HCT116 (cell line): ENCODE measurements around the gene TMPRSS13. TPM values are rescaled to one million over a fixed set of nuclear protein-coding genes. Genes with fewer than 3 reads are reported as not detected.

Experiments used
- ATAC-seq: fragments of 200-7000 bp; cut with Tn5 transposase; 2 replicates; pipeline ENCODE4 v1.9.1; 2020; ENCODE audit warnings: mild to moderate bottlenecking, moderate library complexity
- BruUV-seq: library from RNA; stranded (reverse); fragments of 400-500 nt; replicated peaks from 2 replicates; lab custom pipeline; 2021; lab: Mats Ljungman, UMichigan
- CTCF ChIA-PET: fragments of 300-600 bp; sonication (Branson Sonifier 250); formaldehyde crosslinking; loops from one replicate; lab custom pipeline; 2021; ENCODE audit warnings: antibody characterized with exemption; lab: Charles Lee
- POLR2A ChIA-PET: fragments of 300-600, 350-600 bp; sonication (Branson Sonifier 250); formaldehyde crosslinking; loops from one replicate; lab custom pipeline; 2021; ENCODE audit warnings: antibody characterized with exemption; lab: Charles Lee
- RAD21 ChIA-PET, 2 experiments: fragments of 300-600 bp; sonication (Branson Sonifier 250); formaldehyde crosslinking; loops; one replicate each; lab custom pipeline; 2023; ENCODE audit warnings: low total read pairs in 2 of 2; ENCODE audit not compliant: uncharacterized antibody in 2 of 2, unreplicated experiment in 2 of 2, low non-redundant PET in 1 of 2; lab: Charles Lee
- DNase-seq: peaks from one replicate; pipeline ENCODE4 v3.0.0-alpha.2; 2010; ENCODE audit warnings: low read depth, low spot score
- H2AFZ ChIP-seq: fragments of 200-600 bp; shearing (Covaris generic), sonication (generic); 2 replicates; pipeline ENCODE4 v1.6.1; 2017; ENCODE audit warnings: low read depth, mixed run types, mixed read lengths, antibody characterized with exemption, low read length; ENCODE audit not compliant: poor library complexity, severe bottlenecking
- H3K27ac ChIP-seq: 2 replicates; pipeline ENCODE4 v1.5.1; 2012; ENCODE audit warnings: low read depth, low read length
- H3K27me3 ChIP-seq: fragments of 200-600 bp; sonication (generic); 2 replicates; pipeline ENCODE4 v1.6.1; 2016; ENCODE audit warnings: mixed run types, low read length, mixed read lengths; ENCODE audit not compliant: insufficient read depth
- H3K36me3 ChIP-seq, 2 experiments: fragments of 200-500 bp in 1 of 2; fragments of 200-600 bp in 1 of 2; sonication (Bioruptor generic) in 1 of 2; sonication (generic) in 1 of 2; 2 replicates each; pipeline versions ENCODE4 v1.5.1 to v1.6.1; 2014 to 2016; ENCODE audit warnings: low read length in 2 of 2, inconsistent platforms in 1 of 2, mixed read lengths in 1 of 2, mixed run types in 1 of 2; ENCODE audit not compliant: insufficient read depth in 2 of 2, control insufficient read depth in 1 of 2
- H3K4me1 ChIP-seq, 2 experiments: fragments of 200-600 bp in 1 of 2; sonication (generic) in 1 of 2; 2 replicates each; pipeline versions ENCODE4 v1.5.1 to v1.6.1; 2012 to 2017; ENCODE audit warnings: low read length in 2 of 2, inconsistent platforms in 1 of 2, mild to moderate bottlenecking in 1 of 2, mixed read lengths in 1 of 2, mixed run types in 1 of 2, moderate library complexity in 1 of 2; ENCODE audit not compliant: insufficient read depth in 2 of 2, control insufficient read depth in 1 of 2
- H3K4me2 ChIP-seq: fragments of 200-600 bp; sonication (generic); 2 replicates; pipeline ENCODE4 v1.6.1; 2017; ENCODE audit warnings: mixed run types, low read length, mixed read lengths
- H3K4me3 ChIP-seq, 2 experiments: fragments of 200-600 bp in 1 of 2; sonication (generic) in 1 of 2; replicated peaks in 1 of 2; 2 replicates each; pipeline ENCODE4 v1.5.1; 2011 to 2016; ENCODE audit warnings: low read length in 2 of 2, control low read depth in 1 of 2, low read depth in 1 of 2, mild to moderate bottlenecking in 1 of 2, mixed read lengths in 1 of 2, mixed run types in 1 of 2
- H3K79me2 ChIP-seq: fragments of 200-600 bp; sonication (generic); 2 replicates; pipeline ENCODE4 v1.6.1; 2017; ENCODE audit warnings: mild to moderate bottlenecking, mixed run types, low read length, moderate library complexity, mixed read lengths; ENCODE audit not compliant: insufficient read depth
- H3K9ac ChIP-seq: fragments of 200-600 bp; sonication (generic); 2 replicates; pipeline ENCODE4 v1.6.1; 2016; ENCODE audit warnings: low read length, mixed read lengths
- H3K9me2 ChIP-seq: fragments of 200-600 bp; sonication (generic), shearing (Covaris generic); 2 replicates; pipeline ENCODE4 v1.6.1; 2017; ENCODE audit warnings: mixed run types, mild to moderate bottlenecking, moderate library complexity; ENCODE audit not compliant: insufficient read depth
- H3K9me3 ChIP-seq, 2 experiments: fragments of 200-500 bp in 1 of 2; fragments of 200-600 bp in 1 of 2; sonication (Bioruptor generic) in 1 of 2; sonication (generic) in 1 of 2; 2 replicates each; pipeline ENCODE4 v1.6.1; 2014 to 2017; ENCODE audit warnings: low read length in 2 of 2, mixed read lengths in 2 of 2, inconsistent platforms in 1 of 2, low read depth in 1 of 2, mild to moderate bottlenecking in 1 of 2, mixed run types in 1 of 2, moderate library complexity in 1 of 2; ENCODE audit not compliant: control insufficient read depth in 1 of 2, insufficient read depth in 1 of 2
- H4K20me1 ChIP-seq: fragments of 200-600 bp; sonication (generic), shearing (Covaris generic); 2 replicates; pipeline ENCODE4 v1.6.1; 2017; ENCODE audit warnings: mixed run types, mild to moderate bottlenecking, moderate library complexity; ENCODE audit not compliant: insufficient read depth
- EZH2phosphoT487 ChIP-seq: fragments of 200-600 bp; IDR thresholded peaks from 2 replicates; pipeline ENCODE4 v1.6.1; 2018; ENCODE audit warnings: antibody characterized with exemption, borderline replicate concordance
- FOSL1 ChIP-seq: IDR thresholded peaks from 2 replicates; pipeline ENCODE4 v1.6.1; 2012; ENCODE audit warnings: low read depth
- SP1 ChIP-seq: IDR thresholded peaks from 2 replicates; pipeline ENCODE4 v1.6.1; 2012; ENCODE audit warnings: low read depth
- TCF7L2 ChIP-seq: IDR thresholded peaks from 2 replicates; pipeline ENCODE4 v1.7.0; 2011; ENCODE audit warnings: borderline replicate concordance, inconsistent platforms; ENCODE audit not compliant: insufficient read depth, insufficient read length; ENCODE audit errors: extremely low read depth
- YY1 ChIP-seq: IDR thresholded peaks from 2 replicates; pipeline ENCODE4 v1.6.1; 2011; ENCODE audit warnings: low read length, low read depth, moderate library complexity, mild to moderate bottlenecking; ENCODE audit not compliant: insufficient replicate concordance; ENCODE audit errors: extremely low read depth
- intact Hi-C: fragments of 100-400 bp; cut with micrococcal nuclease; formaldehyde crosslinking; loops from 2 replicates; pipeline ENCODE4 v1.10.0; 2022
- total RNA-seq: library from RNA; stranded (reverse); gene quantifications from one replicate; pipeline ENCODE4 v1.2.1, GENCODE V29; 2021; ENCODE audit not compliant: unreplicated experiment
- TF ChIP-seq, protein P1 (sequence below): IDR thresholded peaks from 2 replicates; pipeline ENCODE4 v1.6.1; 2012; ENCODE audit warnings: low read depth
- TF ChIP-seq, protein P2 (sequence below): IDR thresholded peaks from 2 replicates; pipeline ENCODE4 v1.6.1; 2011; ENCODE audit warnings: mild to moderate bottlenecking, low read length, moderate library complexity; ENCODE audit not compliant: insufficient replicate concordance; ENCODE audit errors: extremely low read depth
- TF ChIP-seq, protein P3 (sequence below), 3 experiments: fragments of 200-600 bp in 1 of 3; sonication (generic) in 1 of 3; IDR thresholded peaks in 2 of 3; conservative IDR thresholded peaks in 1 of 3; 2 replicates each; pipeline ENCODE4 v1.5.1; 2012 to 2017; ENCODE audit warnings: low read depth in 2 of 3, low read length in 2 of 3, antibody characterized with exemption in 1 of 3, borderline replicate concordance in 1 of 3, control low read depth in 1 of 3, mild to moderate bottlenecking in 1 of 3, mixed read lengths in 1 of 3, mixed run types in 1 of 3, moderate library complexity in 1 of 3; ENCODE audit not compliant: insufficient read depth in 1 of 3
- TF ChIP-seq, protein P4 (sequence below): IDR thresholded peaks from 2 replicates; pipeline ENCODE4 v1.6.1; 2012

The TMPRSS13 gene
- total RNA-seq, 1 experiment from 2014 or later, result 0.52 TPM

DNA sequence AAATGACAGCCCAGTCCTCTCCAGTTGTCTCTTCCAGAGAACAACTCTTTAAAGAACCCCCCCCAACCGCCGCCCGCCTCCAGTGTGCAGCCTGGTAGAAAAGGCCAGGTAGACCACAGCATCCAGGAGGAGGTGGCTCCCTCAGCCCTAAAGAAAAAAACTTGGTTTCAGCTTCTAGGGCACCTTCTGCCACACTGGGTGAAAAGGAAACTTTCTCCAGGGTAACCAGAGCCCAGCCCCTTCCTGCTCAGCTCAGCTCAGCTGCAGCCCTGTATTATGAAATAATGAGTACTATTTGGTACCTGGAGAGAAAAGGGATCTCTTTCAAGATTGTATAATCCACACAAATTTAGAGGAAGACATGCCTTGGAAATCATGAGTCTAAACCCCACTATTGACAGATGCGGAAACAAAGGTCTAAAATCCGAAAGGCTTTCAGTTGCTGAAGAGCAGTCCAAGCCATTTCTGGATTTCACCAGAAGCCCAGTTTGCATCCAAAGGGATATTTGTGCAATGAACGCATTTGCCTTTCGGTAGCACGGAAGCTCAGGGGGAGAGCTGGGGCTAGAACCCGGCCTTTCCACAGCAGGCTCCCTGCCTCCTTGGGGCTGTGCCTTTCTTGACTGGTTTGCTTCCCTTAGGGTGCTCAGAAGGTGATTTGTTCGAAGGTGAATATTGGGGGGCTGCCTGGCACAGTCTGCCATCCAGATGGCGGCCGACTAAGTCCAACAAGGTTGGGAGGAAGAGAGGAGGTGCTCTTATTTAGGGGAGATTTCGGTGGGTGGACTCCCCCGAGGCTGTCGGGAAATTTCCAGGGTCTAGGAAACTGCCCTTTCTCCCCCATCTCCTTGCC lies 56.0 kb downstream of the TMPRSS13 start:
- H3K4me2 ChIP-seq, result no peak overlapping the region
- H4K20me1 ChIP-seq, result no peaks in the 10 kb centered on the region
- H3K4me1 ChIP-seq, result peaks cover 5 to 13% of the 10 kb centered on the region in 2 experiments; a peak in 3 of 4 replicates
- no peaks in the 10 kb centered on the region for H3K79me2 ChIP-seq
- intact Hi-C loops, result no loop called here
- H3K36me3 ChIP-seq, result no peaks in the 10 kb centered on the region
- no peak overlapping the region for H3K27ac ChIP-seq
- ChIA-PET RAD21 (no interaction called here), CTCF (no interaction called here)
- no peaks in the 10 kb centered on the region for H3K9me2 ChIP-seq
- no TSS peak for BruUV-seq
- no peak overlapping the region for H2AFZ ChIP-seq
- H3K4me3 ChIP-seq, result no peak overlapping the region
- TF ChIP-seq, protein P1, sequence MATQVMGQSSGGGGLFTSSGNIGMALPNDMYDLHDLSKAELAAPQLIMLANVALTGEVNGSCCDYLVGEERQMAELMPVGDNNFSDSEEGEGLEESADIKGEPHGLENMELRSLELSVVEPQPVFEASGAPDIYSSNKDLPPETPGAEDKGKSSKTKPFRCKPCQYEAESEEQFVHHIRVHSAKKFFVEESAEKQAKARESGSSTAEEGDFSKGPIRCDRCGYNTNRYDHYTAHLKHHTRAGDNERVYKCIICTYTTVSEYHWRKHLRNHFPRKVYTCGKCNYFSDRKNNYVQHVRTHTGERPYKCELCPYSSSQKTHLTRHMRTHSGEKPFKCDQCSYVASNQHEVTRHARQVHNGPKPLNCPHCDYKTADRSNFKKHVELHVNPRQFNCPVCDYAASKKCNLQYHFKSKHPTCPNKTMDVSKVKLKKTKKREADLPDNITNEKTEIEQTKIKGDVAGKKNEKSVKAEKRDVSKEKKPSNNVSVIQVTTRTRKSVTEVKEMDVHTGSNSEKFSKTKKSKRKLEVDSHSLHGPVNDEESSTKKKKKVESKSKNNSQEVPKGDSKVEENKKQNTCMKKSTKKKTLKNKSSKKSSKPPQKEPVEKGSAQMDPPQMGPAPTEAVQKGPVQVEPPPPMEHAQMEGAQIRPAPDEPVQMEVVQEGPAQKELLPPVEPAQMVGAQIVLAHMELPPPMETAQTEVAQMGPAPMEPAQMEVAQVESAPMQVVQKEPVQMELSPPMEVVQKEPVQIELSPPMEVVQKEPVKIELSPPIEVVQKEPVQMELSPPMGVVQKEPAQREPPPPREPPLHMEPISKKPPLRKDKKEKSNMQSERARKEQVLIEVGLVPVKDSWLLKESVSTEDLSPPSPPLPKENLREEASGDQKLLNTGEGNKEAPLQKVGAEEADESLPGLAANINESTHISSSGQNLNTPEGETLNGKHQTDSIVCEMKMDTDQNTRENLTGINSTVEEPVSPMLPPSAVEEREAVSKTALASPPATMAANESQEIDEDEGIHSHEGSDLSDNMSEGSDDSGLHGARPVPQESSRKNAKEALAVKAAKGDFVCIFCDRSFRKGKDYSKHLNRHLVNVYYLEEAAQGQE, result no peak
- TF ChIP-seq SP1 (no peak), EZH2phosphoT487 (no peak), YY1 (no peak), FOSL1 (no peak), TCF7L2 (no peak)
- TF ChIP-seq, protein P2, sequence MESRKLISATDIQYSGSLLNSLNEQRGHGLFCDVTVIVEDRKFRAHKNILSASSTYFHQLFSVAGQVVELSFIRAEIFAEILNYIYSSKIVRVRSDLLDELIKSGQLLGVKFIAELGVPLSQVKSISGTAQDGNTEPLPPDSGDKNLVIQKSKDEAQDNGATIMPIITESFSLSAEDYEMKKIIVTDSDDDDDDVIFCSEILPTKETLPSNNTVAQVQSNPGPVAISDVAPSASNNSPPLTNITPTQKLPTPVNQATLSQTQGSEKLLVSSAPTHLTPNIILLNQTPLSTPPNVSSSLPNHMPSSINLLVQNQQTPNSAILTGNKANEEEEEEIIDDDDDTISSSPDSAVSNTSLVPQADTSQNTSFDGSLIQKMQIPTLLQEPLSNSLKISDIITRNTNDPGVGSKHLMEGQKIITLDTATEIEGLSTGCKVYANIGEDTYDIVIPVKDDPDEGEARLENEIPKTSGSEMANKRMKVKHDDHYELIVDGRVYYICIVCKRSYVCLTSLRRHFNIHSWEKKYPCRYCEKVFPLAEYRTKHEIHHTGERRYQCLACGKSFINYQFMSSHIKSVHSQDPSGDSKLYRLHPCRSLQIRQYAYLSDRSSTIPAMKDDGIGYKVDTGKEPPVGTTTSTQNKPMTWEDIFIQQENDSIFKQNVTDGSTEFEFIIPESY, result no peak
- TF ChIP-seq, protein P3, sequence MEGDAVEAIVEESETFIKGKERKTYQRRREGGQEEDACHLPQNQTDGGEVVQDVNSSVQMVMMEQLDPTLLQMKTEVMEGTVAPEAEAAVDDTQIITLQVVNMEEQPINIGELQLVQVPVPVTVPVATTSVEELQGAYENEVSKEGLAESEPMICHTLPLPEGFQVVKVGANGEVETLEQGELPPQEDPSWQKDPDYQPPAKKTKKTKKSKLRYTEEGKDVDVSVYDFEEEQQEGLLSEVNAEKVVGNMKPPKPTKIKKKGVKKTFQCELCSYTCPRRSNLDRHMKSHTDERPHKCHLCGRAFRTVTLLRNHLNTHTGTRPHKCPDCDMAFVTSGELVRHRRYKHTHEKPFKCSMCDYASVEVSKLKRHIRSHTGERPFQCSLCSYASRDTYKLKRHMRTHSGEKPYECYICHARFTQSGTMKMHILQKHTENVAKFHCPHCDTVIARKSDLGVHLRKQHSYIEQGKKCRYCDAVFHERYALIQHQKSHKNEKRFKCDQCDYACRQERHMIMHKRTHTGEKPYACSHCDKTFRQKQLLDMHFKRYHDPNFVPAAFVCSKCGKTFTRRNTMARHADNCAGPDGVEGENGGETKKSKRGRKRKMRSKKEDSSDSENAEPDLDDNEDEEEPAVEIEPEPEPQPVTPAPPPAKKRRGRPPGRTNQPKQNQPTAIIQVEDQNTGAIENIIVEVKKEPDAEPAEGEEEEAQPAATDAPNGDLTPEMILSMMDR (IDR thresholded peaks at IDR 0.05 in 2 of 3, conservative IDR thresholded peaks at IDR 0.05 in 1 of 3; ENCODE audit: borderline replicate concordance in 1 of 3, insufficient read depth in 1 of 3, low read depth in 2 of 3, low read length in 2 of 3), result no peak
- TF ChIP-seq, protein P4, sequence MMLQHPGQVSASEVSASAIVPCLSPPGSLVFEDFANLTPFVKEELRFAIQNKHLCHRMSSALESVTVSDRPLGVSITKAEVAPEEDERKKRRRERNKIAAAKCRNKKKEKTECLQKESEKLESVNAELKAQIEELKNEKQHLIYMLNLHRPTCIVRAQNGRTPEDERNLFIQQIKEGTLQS, result no peak
- TF ChIP-seq, all 23 proteins: peak for 0
- DNase-seq (no peak), ATAC-seq (no peak)
- POLR2A ChIA-PET, result no interaction called here
- Histone ChIP-seq H3K9me3 (no peaks in the 10 kb centered on the region), H3K27me3 (peaks cover 39% of the 10 kb centered on the region; the same call in 1 of the 2 replicates), H3K9ac (no peak overlapping the region)
